HepG2 (cell line): ENCODE results near the gene PIP4K2C. TPM values are rescaled to one million over a fixed set of nuclear protein-coding genes. Genes with fewer than 3 reads are reported as not detected.

Source experiments
- ATAC-seq: fragments of 200-7000 bp; cut with Tn5 transposase; 3 replicates; pipeline ENCODE4 v1.9.1; 2020; ENCODE audit warnings: mild to moderate bottlenecking, moderate library complexity
- BruUV-seq: library from RNA; stranded (reverse); fragments of 400-500 nt; replicated peaks from 2 replicates; lab custom pipeline; 2021; lab: Mats Ljungman, UMichigan
- CTCF ChIA-PET: fragments of 300-600 bp; formaldehyde crosslinking; extraction: SDS; loops from one replicate; lab custom pipeline; 2021; ENCODE audit warnings: low total read pairs, inconsistent platforms, low intra/inter-chr PET ratio; lab: Yijun Ruan, JAX
- POLR2A ChIA-PET: fragments of 350-600 bp; sonication (Branson Sonifier 250); formaldehyde crosslinking; loops from one replicate; lab custom pipeline; 2020; ENCODE audit warnings: antibody characterized with exemption, inconsistent platforms; lab: Yijun Ruan, JAX
- DNase-seq: peaks from one replicate; pipeline ENCODE4 v3.0.0-alpha.2; 2015; ENCODE audit warnings: low spot score
- FAIRE-seq: peaks from 3 replicates; lab custom pipeline; 2011; peaks lifted over from hg19 to GRCh38; lab: Jason Lieb, UNC
- H2AFZ ChIP-seq: one replicate; pipeline ENCODE4 v1.6.1; 2011; ENCODE audit warnings: low read length, inconsistent platforms
- H3K27ac ChIP-seq: fragments of 300-600 bp; 3 replicates; pipeline ENCODE4 v1.8.0; 2011; ENCODE audit warnings: mixed run types, mild to moderate bottlenecking, mixed read lengths, low read length, inconsistent platforms; ENCODE audit not compliant: insufficient read depth; ENCODE audit errors: extremely low read length
- H3K27me3 ChIP-seq, 2 experiments: fragments of 200-600 bp in 1 of 2; 2 replicates in 1 of 2; 3 replicates in 1 of 2; pipeline versions ENCODE4 v1.6.0 to v1.8.0; 2011; ENCODE audit warnings: low read length in 2 of 2, mild to moderate bottlenecking in 2 of 2, moderate library complexity in 2 of 2, inconsistent platforms in 1 of 2; ENCODE audit not compliant: insufficient read depth in 2 of 2, control insufficient read depth in 1 of 2
- H3K36me3 ChIP-seq, 2 experiments: fragments of 200-600 bp in 1 of 2; replicated peaks in 1 of 2; 2 replicates in 1 of 2; 3 replicates in 1 of 2; pipeline versions ENCODE4 v1.5.1 to v1.8.0; 2011; ENCODE audit warnings: low read length in 2 of 2, inconsistent platforms in 1 of 2; ENCODE audit not compliant: insufficient read depth in 2 of 2, control insufficient read depth in 1 of 2
- H3K4me1 ChIP-seq: 2 replicates; pipeline ENCODE4 v1.5.1; 2012; ENCODE audit warnings: low read length, inconsistent platforms; ENCODE audit not compliant: insufficient read depth
- H3K4me2 ChIP-seq: 2 replicates; pipeline ENCODE4 v1.6.0; 2011; ENCODE audit warnings: low read depth, low read length, inconsistent platforms
- H3K4me3 ChIP-seq, 3 experiments: fragments of 200-600 bp in 1 of 3; sonication (generic), shearing (Covaris generic) in 1 of 3; replicated peaks in 1 of 3; 2 replicates each; pipeline ENCODE4 v1.5.1; 2011 to 2016; ENCODE audit warnings: low read length in 3 of 3, inconsistent platforms in 2 of 3, low read depth in 2 of 3, mild to moderate bottlenecking in 2 of 3, control low read depth in 1 of 3, mixed read lengths in 1 of 3; ENCODE audit not compliant: insufficient read depth in 1 of 3
- H3K79me2 ChIP-seq: one replicate; pipeline ENCODE4 v1.6.1; 2011; ENCODE audit warnings: low read length, inconsistent platforms; ENCODE audit not compliant: insufficient read depth
- H3K9ac ChIP-seq: 2 replicates; pipeline ENCODE4 v1.6.0; 2011; ENCODE audit warnings: mild to moderate bottlenecking, low read depth, low read length, inconsistent platforms; ENCODE audit not compliant: insufficient read depth
- H3K9me3 ChIP-seq: 2 replicates; pipeline ENCODE4 v1.5.1; 2012; ENCODE audit warnings: mild to moderate bottlenecking, low read length
- H4K20me1 ChIP-seq: 2 replicates; pipeline ENCODE4 v1.6.0; 2011; ENCODE audit warnings: inconsistent platforms, mild to moderate bottlenecking, low read length, moderate library complexity; ENCODE audit not compliant: insufficient read depth
- DNMT1 ChIP-seq: sonication (generic); formaldehyde crosslinking; IDR thresholded peaks from 2 replicates; pipeline ENCODE4 v1.5.1; 2020; ENCODE audit warnings: mild to moderate bottlenecking, missing genetic modification reagents
- GLI4 ChIP-seq: sonication (generic); formaldehyde crosslinking; IDR thresholded peaks from 2 replicates; pipeline ENCODE4 v1.5.1; 2020; ENCODE audit warnings: missing genetic modification reagents, mild to moderate bottlenecking, moderate library complexity, borderline replicate concordance
- IRF2 ChIP-seq: IDR thresholded peaks from 2 replicates; pipeline ENCODE4 v1.6.1; 2018; ENCODE audit warnings: missing genetic modification reagents, missing compliant biosample characterization
- KDM4B ChIP-seq: sonication (generic); formaldehyde crosslinking; IDR thresholded peaks from 2 replicates; pipeline ENCODE4 v1.4.0; 2020; ENCODE audit warnings: missing genetic modification reagents
- KLF15 ChIP-seq: sonication (generic); formaldehyde crosslinking; IDR thresholded peaks from 2 replicates; pipeline ENCODE4 v1.8.1; 2023; ENCODE audit warnings: borderline replicate concordance, mild to moderate bottlenecking, inconsistent platforms, missing genetic modification reagents, mixed read lengths
- NFKB2 ChIP-seq: sonication (generic); formaldehyde crosslinking; IDR thresholded peaks from 2 replicates; pipeline ENCODE4 v1.4.0; 2020; ENCODE audit warnings: missing genetic modification reagents, borderline replicate concordance
- NFKBIZ ChIP-seq: IDR thresholded peaks from 2 replicates; pipeline ENCODE4 v1.6.1; 2018; ENCODE audit warnings: missing genetic modification reagents, missing compliant biosample characterization
- NFYB ChIP-seq: sonication (generic); formaldehyde crosslinking; IDR thresholded peaks from 2 replicates; pipeline ENCODE4 v1.4.0; 2020; ENCODE audit warnings: missing genetic modification reagents
- NONO ChIP-seq, 2 experiments: fragments of 450-650 bp in 1 of 2; sonication (generic) in 1 of 2; formaldehyde crosslinking in 1 of 2; IDR thresholded peaks in 1 of 2; conservative IDR thresholded peaks in 1 of 2; 2 replicates each; pipeline versions ENCODE4 v1.6.1 to v1.8.0; 2017 to 2022; ENCODE audit warnings: mild to moderate bottlenecking in 1 of 2, missing genetic modification reagents in 1 of 2, moderate library complexity in 1 of 2
- TGIF2 ChIP-seq: IDR thresholded peaks from 2 replicates; pipeline ENCODE4 v1.6.1; 2016; ENCODE audit warnings: control low read depth, missing compliant biosample characterization
- ZNF121 ChIP-seq: sonication (generic); formaldehyde crosslinking; IDR thresholded peaks from 2 replicates; pipeline ENCODE4 v1.5.0; 2020; ENCODE audit warnings: mild to moderate bottlenecking, missing genetic modification reagents
- ZNF232 ChIP-seq: sonication (generic); formaldehyde crosslinking; IDR thresholded peaks from 2 replicates; pipeline ENCODE4 v1.4.0; 2020; ENCODE audit warnings: missing genetic modification reagents, borderline replicate concordance
- ZNF34 ChIP-seq: sonication (generic); formaldehyde crosslinking; IDR thresholded peaks from 2 replicates; pipeline ENCODE4 v1.4.0; 2020; ENCODE audit warnings: mild to moderate bottlenecking, missing genetic modification reagents, borderline replicate concordance
- ZNF501 ChIP-seq: sonication (generic); formaldehyde crosslinking; IDR thresholded peaks from 2 replicates; pipeline ENCODE4 v1.5.1; 2020; ENCODE audit warnings: mild to moderate bottlenecking, moderate library complexity, missing genetic modification reagents
- ZNF574 ChIP-seq: sonication (generic); formaldehyde crosslinking; IDR thresholded peaks from 2 replicates; pipeline ENCODE4 v1.4.0; 2020; ENCODE audit warnings: missing genetic modification reagents
- ZNF670 ChIP-seq: sonication (generic); formaldehyde crosslinking; IDR thresholded peaks from 2 replicates; pipeline ENCODE4 v1.8.0; 2022; ENCODE audit warnings: mild to moderate bottlenecking, missing genetic modification reagents, borderline replicate concordance
- ZNF746 ChIP-seq: sonication (generic); formaldehyde crosslinking; IDR thresholded peaks from 2 replicates; pipeline ENCODE4 v1.8.0; 2022; ENCODE audit warnings: mild to moderate bottlenecking, missing genetic modification reagents
- ZNF883 ChIP-seq: sonication (generic); formaldehyde crosslinking; IDR thresholded peaks from 2 replicates; pipeline ENCODE4 v1.5.1; 2020; ENCODE audit warnings: mild to moderate bottlenecking, missing genetic modification reagents; ENCODE audit errors: not compliant biosample characterization
- WGBS: methylation state at CpG from one replicate; pipeline ENCODE4 v1.1.6; 2017; ENCODE audit warnings: low lambda C conversion rate; 5-methylcytosine and 5-hydroxymethylcytosine counted together
- in situ Hi-C: cut with HindIII; loops from 2 replicates; pipeline ENCODE4 v1.10.0; 2017; ENCODE audit warnings: low pct_unique_long_range_greater_than_20kb; ENCODE audit not compliant: extremely low pct_ligation_motif_present
- intact Hi-C: fragments of 100-400 bp; cut with micrococcal nuclease; formaldehyde crosslinking; loops from one replicate; pipeline ENCODE4 v1.10.0; 2022; ENCODE audit not compliant: unreplicated experiment
- polyA plus RNA-seq, 8 experiments: library from polyadenylated mRNA; depleted of rRNA in 3 of 8; stranded (reverse) in 7 of 8; unstranded in 1 of 8; fragments of >200 nt; fragmentation: Illumina TruSeq in 4 of 8; extraction: Trizol in 4 of 8; gene quantifications; 2 replicates each; pipeline versions ENCODE4 v1.2.1 to v1.2.3, GENCODE V29; 2011 to 2016; ENCODE audit warnings: low read depth in 4 of 8, missing spikeins in 1 of 8, mixed read lengths in 1 of 8; ENCODE audit not compliant: insufficient read depth in 1 of 8
- total RNA-seq, 5 experiments: library from RNA; depleted of rRNA; stranded (reverse); fragments of >200 nt; fragmentation: Illumina TruSeq; extraction: Trizol; gene quantifications; 2 replicates each; pipeline ENCODE4 v1.2.3, GENCODE V29; 2016; ENCODE audit warnings: low read depth in 1 of 5
- TF ChIP-seq, protein P1 (sequence below): sonication (generic); formaldehyde crosslinking; IDR thresholded peaks from 2 replicates; pipeline ENCODE4 v1.9.0; 2021; ENCODE audit warnings: missing genetic modification reagents, borderline replicate concordance

PIP4K2C gene
- total and polyA plus RNA-seq, 2 of the 13 experiments (the other 11 are each of a cell fraction or from before 2014, with no cell fraction given): 23.3 to 26.4 TPM

DNA sequence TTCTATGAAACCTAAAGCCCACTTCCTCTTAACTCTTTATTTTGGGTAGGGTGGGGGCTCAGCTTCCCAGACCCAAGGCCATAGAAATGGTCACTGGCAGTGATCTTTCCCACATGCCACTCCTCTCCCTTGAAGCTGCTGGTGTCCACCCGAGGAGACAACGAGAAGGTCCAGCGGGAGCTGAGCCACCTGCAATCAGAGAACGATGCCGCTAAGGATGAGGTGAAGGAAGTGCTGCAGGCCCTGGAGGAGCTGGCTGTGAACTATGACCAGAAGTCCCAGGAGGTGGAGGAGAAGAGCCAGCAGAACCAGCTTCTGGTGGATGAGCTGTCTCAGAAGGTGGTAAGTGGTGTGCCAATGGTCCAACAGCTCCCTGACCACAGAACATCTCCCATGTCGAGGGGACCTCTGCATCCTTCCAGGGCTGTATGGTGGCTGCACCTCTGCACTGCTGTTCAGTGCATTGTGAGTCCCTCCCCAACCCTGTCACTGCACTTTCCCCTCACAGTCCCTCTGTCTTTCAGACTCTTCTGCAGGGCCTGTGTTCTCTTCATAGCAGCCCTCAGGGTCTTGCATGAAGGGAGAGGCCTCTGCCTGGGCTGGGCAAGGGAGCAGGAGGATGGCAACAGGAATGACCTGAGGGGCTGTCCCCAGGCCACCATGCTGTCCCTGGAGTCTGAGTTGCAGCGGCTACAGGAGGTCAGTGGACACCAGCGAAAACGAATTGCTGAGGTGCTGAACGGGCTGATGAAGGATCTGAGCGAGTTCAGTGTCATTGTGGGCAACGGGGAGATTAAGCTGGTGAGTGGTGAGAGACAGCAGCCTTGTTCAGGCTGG is 18.8 kb upstream of the PIP4K2C start:
- no peaks in the 10 kb centered on the region; a peak in 1 of 5 replicates for H3K36me3 ChIP-seq
- ATAC-seq (no peak), DNase-seq (no peak)
- no peak overlapping the region for H3K4me2 ChIP-seq
- intact Hi-C loops: no loop called here
- no TSS peak for BruUV-seq
- CTCF ChIA-PET: no interaction called here
- TF ChIP-seq ZNF121 (CRISPR knock-in tag) (no peak), KLF15 (no peak), GLI4 (CRISPR knock-in tag) (no peak), ZNF34 (CRISPR knock-in tag) (no peak), ZNF670 (CRISPR knock-in tag) (no peak), ZNF746 (CRISPR knock-in tag) (no peak), NFKB2 (CRISPR knock-in tag) (no peak), NONO (IDR thresholded peaks at IDR 0.05) (no peak), NONO (CRISPR knock-in tag; conservative IDR thresholded peaks at IDR 0.05) (no peak), TGIF2 (CRISPR knock-in tag) (no peak), ZNF501 (CRISPR knock-in tag) (no peak), IRF2 (CRISPR knock-in tag) (no peak), NFYB (CRISPR knock-in tag) (no peak), ZNF232 (CRISPR knock-in tag) (no peak), NFKBIZ (no peak), DNMT1 (CRISPR knock-in tag) (no peak), ZNF883 (no peak), KDM4B (CRISPR knock-in tag) (no peak), ZNF574 (CRISPR knock-in tag) (no peak)
- TF ChIP-seq, protein P1, sequence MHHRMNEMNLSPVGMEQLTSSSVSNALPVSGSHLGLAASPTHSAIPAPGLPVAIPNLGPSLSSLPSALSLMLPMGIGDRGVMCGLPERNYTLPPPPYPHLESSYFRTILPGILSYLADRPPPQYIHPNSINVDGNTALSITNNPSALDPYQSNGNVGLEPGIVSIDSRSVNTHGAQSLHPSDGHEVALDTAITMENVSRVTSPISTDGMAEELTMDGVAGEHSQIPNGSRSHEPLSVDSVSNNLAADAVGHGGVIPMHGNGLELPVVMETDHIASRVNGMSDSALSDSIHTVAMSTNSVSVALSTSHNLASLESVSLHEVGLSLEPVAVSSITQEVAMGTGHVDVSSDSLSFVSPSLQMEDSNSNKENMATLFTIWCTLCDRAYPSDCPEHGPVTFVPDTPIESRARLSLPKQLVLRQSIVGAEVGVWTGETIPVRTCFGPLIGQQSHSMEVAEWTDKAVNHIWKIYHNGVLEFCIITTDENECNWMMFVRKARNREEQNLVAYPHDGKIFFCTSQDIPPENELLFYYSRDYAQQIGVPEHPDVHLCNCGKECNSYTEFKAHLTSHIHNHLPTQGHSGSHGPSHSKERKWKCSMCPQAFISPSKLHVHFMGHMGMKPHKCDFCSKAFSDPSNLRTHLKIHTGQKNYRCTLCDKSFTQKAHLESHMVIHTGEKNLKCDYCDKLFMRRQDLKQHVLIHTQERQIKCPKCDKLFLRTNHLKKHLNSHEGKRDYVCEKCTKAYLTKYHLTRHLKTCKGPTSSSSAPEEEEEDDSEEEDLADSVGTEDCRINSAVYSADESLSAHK: no peak
- TF ChIP-seq, all 625 proteins: peak for 0
- H3K9ac ChIP-seq: no peak overlapping the region
- peaks cover 32% of the 10 kb centered on the region for H3K4me1 ChIP-seq
- no peak for FAIRE-seq
- H3K79me2 ChIP-seq: no peaks in the 10 kb centered on the region
- H3K4me3 ChIP-seq: no peak overlapping the region
- no peaks in the 10 kb centered on the region for H3K9me3 ChIP-seq
- H4K20me1 ChIP-seq: no peaks in the 10 kb centered on the region
- H3K27me3 ChIP-seq: no peaks in the 10 kb centered on the region
- in situ Hi-C loops: no loop called here
- no peak overlapping the region for H3K27ac ChIP-seq
- POLR2A ChIA-PET: no interaction called here
- H2AFZ ChIP-seq: no peak overlapping the region
- 81% methylated on average over 12 of the region's 12 CpGs for WGBS
